ENCODE results near the gene KBTBD8.

KBTBD8 gene

GRCh38 chr3:67018789-67019526 lies 20.9 kb downstream of the KBTBD8 start:
- TF ChIP-seq ZFX (IDR thresholded peaks at IDR 0.05; ENCODE audit: borderline replicate concordance) (no peak), CTCF (IDR thresholded peaks at IDR 0.05) (no peak)

GRCh38 chr3:67028001-67028784 lies 30.1 kb downstream of the KBTBD8 start:
- TF ChIP-seq ZFX (IDR thresholded peaks at IDR 0.05; ENCODE audit: borderline replicate concordance) = no peak
- no peak overlapping the region for H3K27ac ChIP-seq

More at GRCh38 chr3:67018789-67019526, 20.9 kb downstream of the KBTBD8 start:
- no peak overlapping the region for H3K27ac ChIP-seq

- no peak for TF ChIP-seq CTCF (IDR thresholded peaks at IDR 0.05)
- TF ChIP-seq ZFX (IDR thresholded peaks at IDR 0.05; ENCODE audit: borderline replicate concordance) = no peak
- no peak overlapping the region for H3K27ac ChIP-seq
Measured at GRCh38 chr3:67030785-67031740, 33.0 kb downstream of the KBTBD8 start.

- TF ChIP-seq CTCF (IDR thresholded peaks at IDR 0.05) = no peak
- TF ChIP-seq ZFX (IDR thresholded peaks at IDR 0.05; ENCODE audit: borderline replicate concordance) = no peak
- H3K27ac ChIP-seq = no peak overlapping the region
Measured at GRCh38 chr3:67031986-67032385, 33.9 kb downstream of the KBTBD8 start.

- H3K27ac ChIP-seq = no peak overlapping the region
- TF ChIP-seq ZFX (IDR thresholded peaks at IDR 0.05; ENCODE audit: borderline replicate concordance) = no peak
- TF ChIP-seq CTCF (IDR thresholded peaks at IDR 0.05) = no peak
Measured at GRCh38 chr3:67033079-67033478, 35.0 kb downstream of the KBTBD8 start.

- no peak overlapping the region for H3K27ac ChIP-seq
- TF ChIP-seq ZFX (IDR thresholded peaks at IDR 0.05; ENCODE audit: borderline replicate concordance) (no peak), CTCF (IDR thresholded peaks at IDR 0.05) (no peak)
Measured at GRCh38 chr3:67034371-67034770, 36.3 kb downstream of the KBTBD8 start.

GRCh38 chr3:67037615-67038014 lies 39.5 kb downstream of the KBTBD8 start:
- TF ChIP-seq ZFX (IDR thresholded peaks at IDR 0.05; ENCODE audit: borderline replicate concordance) (no peak), CTCF (IDR thresholded peaks at IDR 0.05) (no peak)
- H3K27ac ChIP-seq = no peak overlapping the region

All from 22Rv1 (cell line).